Measurements from ENCODE around the gene PLSCR5. TPM values are rescaled to one million over a fixed set of nuclear protein-coding genes. Genes with fewer than 3 reads are reported as not detected.

PLSCR5 gene
- total and polyA plus RNA-seq, 4 experiments from 2014 or later = not detected

GRCh38 chr3:146544002-146544928 is 60.9 kb downstream of the PLSCR5 start, which contains the start of gene PLSCR1:
Gene PLSCR1, minus strand, starts transcription at chr3:146544607. Its CDS starts 8,055 bp downstream, at chr3:146536552.
- intact Hi-C loops (cut with micrococcal nuclease) = loop anchor here (2.0 kb wide), 1 partner anchor 75 kb away; the partner anchor contains the start of gene PLSCR2
- Mint-ChIP-seq H3K27me3 (no peaks in the 10 kb centered on the region), H3K4me1 (peaks cover 37 to 71% (median 57%) of the 10 kb centered on the region in 4 donors), H3K4me3 (peak within 1 kb of the TSS; percentile 93 to 95 (median 94)), H3K27ac (peak within 1 kb of the TSS; percentile 79 to 93 (median 88)), H3K36me3 (peaks cover 0 to 7% of the 10 kb centered on the region in 2 donors), H3K9me3 (no peaks in the 10 kb centered on the region)
- Histone ChIP-seq H3K4me1 (ENCODE audit: insufficient read depth, low read length) (peaks cover 42% of the 10 kb centered on the region), H3K4me3 (ENCODE audit: low read length in 2 of 2) (peak within 1 kb of the TSS; percentile 75 to 77), H3K27ac (ENCODE audit: low read depth, low read length) (peak within 1 kb of the TSS; percentile 50), H3K9me3 (ENCODE audit: control insufficient read depth in 1 of 2, low read length in 2 of 2) (no peaks in the 10 kb centered on the region), H3K36me3 (ENCODE audit: insufficient read depth, low read length) (no peaks in the 10 kb centered on the region), H3K27me3 (ENCODE audit: insufficient read depth, low read length) (no peaks in the 10 kb centered on the region)
- CTCF ChIA-PET (ENCODE audit: partially characterized antibody) = interaction anchor here (0.6 to 1.2 kb wide), 6 partner anchors 9 to 74 kb away, joined by 3 to 4 read pairs (median 3); no protein-coding TSS in a partner anchor
- POLR2A ChIA-PET (ENCODE audit: partially characterized antibody) = interaction anchor here (0.8 to 1.1 kb wide), 3 partner anchors 74 to 75 kb away, joined by 3 to 4 read pairs (median 4); partner anchors contain the start of gene PLSCR2
- DNase-seq = peak; percentile 56 to 64 (median 63)

GRCh38 chr3:146543461-146544001 is 61.6 kb downstream of the PLSCR5 start:
- ChIA-PET CTCF (ENCODE audit: partially characterized antibody) (interaction anchor here (0.5 to 1.5 kb wide), 5 partner anchors 8 to 164 kb away, joined by 3 to 5 read pairs (median 3); no protein-coding TSS in a partner anchor), POLR2A (ENCODE audit: partially characterized antibody) (interaction anchor here (1.1 kb wide), 1 partner anchor 74 kb away, joined by 4 read pairs; the partner anchor contains the start of gene PLSCR2)
- H3K9me3 Mint-ChIP-seq = no peaks in the 10 kb centered on the region
- peaks cover 0 to 7% of the 10 kb centered on the region in 2 donors for H3K36me3 Mint-ChIP-seq
- Histone ChIP-seq H3K27ac (ENCODE audit: low read depth, low read length) (peak overlapping the region; percentile 50), H3K9me3 (ENCODE audit: control insufficient read depth in 1 of 2, low read length in 2 of 2) (no peaks in the 10 kb centered on the region), H3K4me1 (ENCODE audit: insufficient read depth, low read length) (peaks cover 42% of the 10 kb centered on the region), H3K36me3 (ENCODE audit: insufficient read depth, low read length) (no peaks in the 10 kb centered on the region), H3K4me3 (ENCODE audit: low read length in 2 of 2) (peak overlapping the region; percentile 75 to 77), H3K27me3 (ENCODE audit: insufficient read depth, low read length) (no peaks in the 10 kb centered on the region)
- peaks cover 40 to 74% (median 60%) of the 10 kb centered on the region in 4 donors for H3K4me1 Mint-ChIP-seq
- intact Hi-C loops (cut with micrococcal nuclease) = loop anchor here (2.0 kb wide), 1 partner anchor 75 kb away; the partner anchor contains the start of gene PLSCR2
- H3K27me3 Mint-ChIP-seq = no peaks in the 10 kb centered on the region
- H3K4me3 Mint-ChIP-seq = peak overlapping the region; percentile 93 to 95 (median 94)
- peak overlapping the region; percentile 79 to 93 (median 88) for H3K27ac Mint-ChIP-seq
- peak in 1 of 5 donors; percentile 23 for DNase-seq

- intact Hi-C loops (cut with micrococcal nuclease) = no loop called here
- no peak overlapping the region for H3K27ac ChIP-seq (ENCODE audit: low read depth, low read length)
- no peaks in the 10 kb centered on the region for H3K9me3 Mint-ChIP-seq
- ChIA-PET POLR2A (ENCODE audit: partially characterized antibody) (interaction anchor here (1.1 kb wide), 1 partner anchor 74 kb away, joined by 4 read pairs; the partner anchor contains the start of gene PLSCR2), CTCF (ENCODE audit: partially characterized antibody) (interaction anchor here (0.5 to 1.5 kb wide), 4 partner anchors 9 to 163 kb away, joined by 3 to 5 read pairs (median 4); no protein-coding TSS in a partner anchor)
- peak overlapping the region in 5 of 7 donors; percentile 79 to 93 (median 89) for H3K27ac Mint-ChIP-seq
- DNase-seq = no peak
- peaks cover 0 to 7% of the 10 kb centered on the region in 2 donors for H3K36me3 Mint-ChIP-seq
- H3K4me1 Mint-ChIP-seq = peaks cover 40 to 74% (median 60%) of the 10 kb centered on the region in 4 donors
- peak overlapping the region; percentile 93 to 95 (median 94) for H3K4me3 Mint-ChIP-seq
- no peaks in the 10 kb centered on the region for H3K36me3 ChIP-seq (ENCODE audit: insufficient read depth, low read length)
- no peaks in the 10 kb centered on the region for H3K27me3 Mint-ChIP-seq
- no peaks in the 10 kb centered on the region for H3K27me3 ChIP-seq (ENCODE audit: insufficient read depth, low read length)
- peak overlapping the region; percentile 75 to 77 for H3K4me3 ChIP-seq (ENCODE audit: low read length in 2 of 2)
- H3K4me1 ChIP-seq (ENCODE audit: insufficient read depth, low read length) = peaks cover 42% of the 10 kb centered on the region
- no peaks in the 10 kb centered on the region for H3K9me3 ChIP-seq (ENCODE audit: control insufficient read depth in 1 of 2, low read length in 2 of 2)
Observed at GRCh38 chr3:146542978-146543377, 62.2 kb downstream of the PLSCR5 start.

- Histone ChIP-seq H3K4me3 (ENCODE audit: low read length in 2 of 2) (no peak overlapping the region), H3K27me3 (ENCODE audit: insufficient read depth, low read length) (no peaks in the 10 kb centered on the region), H3K4me1 (ENCODE audit: insufficient read depth, low read length) (peaks cover 42% of the 10 kb centered on the region), H3K27ac (ENCODE audit: low read depth, low read length) (no peak overlapping the region), H3K36me3 (ENCODE audit: insufficient read depth, low read length) (no peaks in the 10 kb centered on the region), H3K9me3 (ENCODE audit: control insufficient read depth in 1 of 2, low read length in 2 of 2) (no peaks in the 10 kb centered on the region)
- Mint-ChIP-seq H3K27ac (peak overlapping the region in 4 of 7 donors; percentile 10 to 57 (median 16)), H3K4me1 (peaks cover 41 to 69% (median 56%) of the 10 kb centered on the region in 4 donors), H3K36me3 (peaks cover 5 to 7% of the 10 kb centered on the region in 2 donors), H3K4me3 (peak overlapping the region in 7 of 8 donors; percentile 48 to 94 (median 73)), H3K9me3 (no peaks in the 10 kb centered on the region), H3K27me3 (no peaks in the 10 kb centered on the region)
- no peak for DNase-seq
- intact Hi-C loops (cut with micrococcal nuclease) = no loop called here
- CTCF ChIA-PET (ENCODE audit: partially characterized antibody) = interaction anchor here (1.5 kb wide), 1 partner anchor 10 kb away, joined by 5 read pairs; no protein-coding TSS in a partner anchor
- POLR2A ChIA-PET (ENCODE audit: partially characterized antibody) = no interaction called here
Observed at GRCh38 chr3:146542179-146542578, 63.0 kb downstream of the PLSCR5 start.

GRCh38 chr3:146540978-146541377 is 64.2 kb downstream of the PLSCR5 start:
- Mint-ChIP-seq H3K27me3 (no peaks in the 10 kb centered on the region), H3K9me3 (no peaks in the 10 kb centered on the region), H3K4me1 (peaks cover 36 to 64% (median 52%) of the 10 kb centered on the region in 4 donors), H3K27ac (peak overlapping the region in 2 of 7 donors; percentile 37 to 45), H3K36me3 (peaks cover 7 to 8% of the 10 kb centered on the region in 2 donors), H3K4me3 (peak overlapping the region in 5 of 8 donors; percentile 25 to 67 (median 44))
- intact Hi-C loops (cut with micrococcal nuclease) = no loop called here
- H3K4me1 ChIP-seq (ENCODE audit: insufficient read depth, low read length) = peaks cover 42% of the 10 kb centered on the region
- ChIA-PET CTCF (ENCODE audit: partially characterized antibody) (no interaction called here), POLR2A (ENCODE audit: partially characterized antibody) (interaction anchor here (1.0 kb wide), 1 partner anchor 71 kb away, joined by 3 read pairs; the partner anchor contains the start of gene PLSCR2)
- H3K27ac ChIP-seq (ENCODE audit: low read depth, low read length) = no peak overlapping the region
- no peak for DNase-seq
- no peak overlapping the region for H3K4me3 ChIP-seq (ENCODE audit: low read length in 2 of 2)
- H3K27me3 ChIP-seq (ENCODE audit: insufficient read depth, low read length) = no peaks in the 10 kb centered on the region
- H3K9me3 ChIP-seq (ENCODE audit: control insufficient read depth in 1 of 2, low read length in 2 of 2) = no peaks in the 10 kb centered on the region
- no peaks in the 10 kb centered on the region for H3K36me3 ChIP-seq (ENCODE audit: insufficient read depth, low read length)

- Histone ChIP-seq H3K4me1 (ENCODE audit: insufficient read depth, low read length) (peaks cover 42% of the 10 kb centered on the region), H3K9me3 (ENCODE audit: control insufficient read depth in 1 of 2, low read length in 2 of 2) (no peaks in the 10 kb centered on the region), H3K27ac (ENCODE audit: low read depth, low read length) (no peak overlapping the region), H3K4me3 (ENCODE audit: low read length in 2 of 2) (no peak overlapping the region), H3K27me3 (ENCODE audit: insufficient read depth, low read length) (no peaks in the 10 kb centered on the region), H3K36me3 (ENCODE audit: insufficient read depth, low read length) (no peaks in the 10 kb centered on the region)
- Mint-ChIP-seq H3K36me3 (peaks cover 7 to 8% of the 10 kb centered on the region in 2 donors), H3K27ac (peak overlapping the region in 1 of 7 donors; percentile 37), H3K4me1 (peaks cover 33 to 63% (median 47%) of the 10 kb centered on the region in 4 donors), H3K4me3 (peak overlapping the region in 2 of 8 donors; percentile 25 to 67), H3K27me3 (no peaks in the 10 kb centered on the region), H3K9me3 (no peaks in the 10 kb centered on the region)
- no peak for DNase-seq
- ChIA-PET CTCF (ENCODE audit: partially characterized antibody) (no interaction called here), POLR2A (ENCODE audit: partially characterized antibody) (interaction anchor here (1.0 to 1.2 kb wide), 2 partner anchors 70 to 71 kb away, joined by 3 read pairs; partner anchors contain the start of gene PLSCR2)
- intact Hi-C loops (cut with micrococcal nuclease) = no loop called here
Observed at GRCh38 chr3:146540236-146540635, 64.9 kb downstream of the PLSCR5 start.
